ENCODE results near the gene LAMA2.

Gene LAMA2

DNA sequence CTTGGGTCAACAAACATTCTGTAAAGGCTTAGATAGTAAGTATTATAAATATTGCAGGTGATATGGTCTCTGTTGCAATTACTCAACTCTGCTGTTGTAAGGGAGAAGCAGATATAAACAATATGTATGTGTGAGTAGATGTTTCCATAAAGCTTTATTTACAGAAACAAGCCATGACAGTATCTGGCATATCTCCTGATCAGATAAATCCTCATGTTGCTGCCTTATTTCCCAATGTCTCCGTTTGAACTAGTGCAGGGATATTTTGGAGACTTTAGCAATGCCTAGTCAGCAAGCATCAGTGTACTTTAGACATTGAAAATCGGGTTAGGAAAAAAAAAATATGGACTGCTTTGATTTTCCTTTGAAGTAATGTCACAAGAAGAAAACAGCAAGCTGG lies 96.1 kb downstream of the LAMA2 start:
- no peaks in the 10 kb centered on the region for H3K4me1 ChIP-seq (ENCODE audit: control insufficient read depth in 1 of 2, insufficient read depth in 1 of 2, low read depth in 1 of 2, low read length in 1 of 2)
- no peak overlapping the region for H3K27ac ChIP-seq
- no peaks in the 10 kb centered on the region for H3K9me3 ChIP-seq
- no peak overlapping the region for H3K4me3 ChIP-seq (ENCODE audit: low read depth in 1 of 2, low read length in 1 of 2)
- no peaks in the 10 kb centered on the region for H3K36me3 ChIP-seq
- TF ChIP-seq, protein P1, sequence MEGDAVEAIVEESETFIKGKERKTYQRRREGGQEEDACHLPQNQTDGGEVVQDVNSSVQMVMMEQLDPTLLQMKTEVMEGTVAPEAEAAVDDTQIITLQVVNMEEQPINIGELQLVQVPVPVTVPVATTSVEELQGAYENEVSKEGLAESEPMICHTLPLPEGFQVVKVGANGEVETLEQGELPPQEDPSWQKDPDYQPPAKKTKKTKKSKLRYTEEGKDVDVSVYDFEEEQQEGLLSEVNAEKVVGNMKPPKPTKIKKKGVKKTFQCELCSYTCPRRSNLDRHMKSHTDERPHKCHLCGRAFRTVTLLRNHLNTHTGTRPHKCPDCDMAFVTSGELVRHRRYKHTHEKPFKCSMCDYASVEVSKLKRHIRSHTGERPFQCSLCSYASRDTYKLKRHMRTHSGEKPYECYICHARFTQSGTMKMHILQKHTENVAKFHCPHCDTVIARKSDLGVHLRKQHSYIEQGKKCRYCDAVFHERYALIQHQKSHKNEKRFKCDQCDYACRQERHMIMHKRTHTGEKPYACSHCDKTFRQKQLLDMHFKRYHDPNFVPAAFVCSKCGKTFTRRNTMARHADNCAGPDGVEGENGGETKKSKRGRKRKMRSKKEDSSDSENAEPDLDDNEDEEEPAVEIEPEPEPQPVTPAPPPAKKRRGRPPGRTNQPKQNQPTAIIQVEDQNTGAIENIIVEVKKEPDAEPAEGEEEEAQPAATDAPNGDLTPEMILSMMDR (IDR thresholded peaks at IDR 0.05): no peak
- no peaks in the 10 kb centered on the region for H3K27me3 ChIP-seq

DNA sequence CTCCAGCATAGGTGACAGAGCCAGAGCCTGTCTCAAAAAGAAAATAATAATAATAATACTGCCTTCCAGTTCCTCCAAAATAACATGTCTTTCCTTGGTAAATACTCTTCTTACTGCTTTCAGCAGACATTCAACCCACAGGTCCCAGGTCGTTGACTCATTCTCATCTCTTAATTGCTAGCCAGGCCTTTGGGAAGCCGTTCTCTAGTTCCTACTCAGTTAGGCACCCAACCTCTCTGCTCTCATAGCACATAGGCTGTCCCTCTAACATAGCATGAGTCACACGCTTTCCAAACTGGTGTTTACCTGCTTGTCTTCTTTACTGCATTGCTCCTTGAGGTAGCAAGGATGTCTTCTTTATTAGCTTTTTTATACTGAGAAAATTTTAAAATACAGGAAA lies 98.8 kb downstream of the LAMA2 start:
- Histone ChIP-seq H3K27me3 (no peaks in the 10 kb centered on the region), H3K27ac (no peak overlapping the region), H3K36me3 (no peaks in the 10 kb centered on the region), H3K9me3 (no peaks in the 10 kb centered on the region), H3K4me1 (ENCODE audit: control insufficient read depth in 1 of 2, insufficient read depth in 1 of 2, low read depth in 1 of 2, low read length in 1 of 2) (no peaks in the 10 kb centered on the region), H3K4me3 (ENCODE audit: low read depth in 1 of 2, low read length in 1 of 2) (no peak overlapping the region)
- TF ChIP-seq, protein P1 (IDR thresholded peaks at IDR 0.05): no peak

DNA sequence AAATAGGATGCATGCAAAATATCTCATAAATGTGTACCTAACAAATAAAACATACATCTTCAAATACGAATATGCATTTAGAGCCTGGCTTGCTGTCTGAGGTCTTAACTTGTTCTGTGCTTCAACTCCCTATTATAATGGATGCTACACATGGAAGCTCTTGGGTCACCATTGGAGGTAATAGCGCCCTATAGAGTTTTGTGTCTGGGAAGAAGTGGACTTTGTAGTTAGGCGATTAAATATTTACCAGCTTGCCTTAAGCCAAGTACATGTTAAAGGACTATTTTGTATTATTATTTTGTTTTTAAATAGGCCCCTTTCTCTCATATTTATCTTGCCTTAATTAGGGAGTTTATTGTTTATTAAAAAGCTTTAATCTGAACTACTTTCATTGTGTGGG lies 107.4 kb downstream of the LAMA2 start:
- H3K27ac ChIP-seq: no peak overlapping the region
- H3K27me3 ChIP-seq: no peaks in the 10 kb centered on the region
- TF ChIP-seq, protein P1 (IDR thresholded peaks at IDR 0.05): no peak
- H3K36me3 ChIP-seq: no peaks in the 10 kb centered on the region
- H3K4me1 ChIP-seq (ENCODE audit: control insufficient read depth in 1 of 2, insufficient read depth in 1 of 2, low read depth in 1 of 2, low read length in 1 of 2): no peaks in the 10 kb centered on the region
- no peak overlapping the region for H3K4me3 ChIP-seq (ENCODE audit: low read depth in 1 of 2, low read length in 1 of 2)
- H3K9me3 ChIP-seq: no peaks in the 10 kb centered on the region

DNA sequence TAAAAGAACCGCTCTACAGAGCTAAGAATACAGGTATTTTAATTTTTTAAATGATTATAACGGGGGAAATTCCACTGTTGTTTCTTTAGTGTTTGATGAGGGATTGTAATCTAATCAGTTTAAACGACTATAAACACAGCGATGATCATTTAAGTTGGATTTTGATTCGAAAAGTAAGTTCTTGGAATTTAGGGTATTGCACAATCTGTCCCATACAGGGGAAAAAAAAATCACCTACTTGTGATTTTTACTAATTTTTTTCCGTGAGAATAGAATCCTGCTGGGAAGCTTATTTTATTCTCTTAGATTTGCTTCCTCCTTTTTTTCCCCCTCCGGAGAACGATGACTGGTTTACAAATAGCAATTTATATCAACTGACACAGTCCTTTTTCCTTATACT lies 108.0 kb downstream of the LAMA2 start:
- H3K4me1 ChIP-seq (ENCODE audit: control insufficient read depth in 1 of 2, insufficient read depth in 1 of 2, low read depth in 1 of 2, low read length in 1 of 2): no peaks in the 10 kb centered on the region
- H3K27ac ChIP-seq: no peak overlapping the region
- TF ChIP-seq, protein P1 (IDR thresholded peaks at IDR 0.05): no peak
- H3K9me3 ChIP-seq: no peaks in the 10 kb centered on the region
- H3K4me3 ChIP-seq (ENCODE audit: low read depth in 1 of 2, low read length in 1 of 2): no peak overlapping the region
- H3K27me3 ChIP-seq: no peaks in the 10 kb centered on the region
- H3K36me3 ChIP-seq: no peaks in the 10 kb centered on the region

DNA sequence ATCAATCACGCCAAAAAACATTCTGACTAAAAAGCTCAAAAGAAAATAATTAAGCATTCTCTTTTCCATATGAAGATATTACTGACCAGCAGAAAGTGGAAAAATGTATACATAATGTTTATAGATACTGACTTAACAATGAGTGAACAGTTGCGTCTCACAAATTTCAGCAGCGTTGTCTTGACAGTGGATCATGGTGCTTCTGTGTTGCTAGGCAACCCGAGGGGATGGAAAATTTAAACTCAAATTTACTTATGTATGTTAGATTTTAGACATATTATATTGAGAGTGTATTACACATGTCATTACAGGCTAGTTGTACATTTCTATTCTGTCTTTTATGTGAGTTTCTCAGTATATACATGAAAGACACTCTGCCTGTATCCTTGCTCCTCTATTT lies 110.2 kb downstream of the LAMA2 start:
- H3K36me3 ChIP-seq: no peaks in the 10 kb centered on the region
- no peaks in the 10 kb centered on the region for H3K27me3 ChIP-seq
- H3K9me3 ChIP-seq: no peaks in the 10 kb centered on the region
- no peak overlapping the region for H3K27ac ChIP-seq
- TF ChIP-seq, protein P1 (IDR thresholded peaks at IDR 0.05): no peak
- H3K4me3 ChIP-seq (ENCODE audit: low read depth in 1 of 2, low read length in 1 of 2): no peak overlapping the region
- H3K4me1 ChIP-seq (ENCODE audit: control insufficient read depth in 1 of 2, insufficient read depth in 1 of 2, low read depth in 1 of 2, low read length in 1 of 2): no peaks in the 10 kb centered on the region

DNA sequence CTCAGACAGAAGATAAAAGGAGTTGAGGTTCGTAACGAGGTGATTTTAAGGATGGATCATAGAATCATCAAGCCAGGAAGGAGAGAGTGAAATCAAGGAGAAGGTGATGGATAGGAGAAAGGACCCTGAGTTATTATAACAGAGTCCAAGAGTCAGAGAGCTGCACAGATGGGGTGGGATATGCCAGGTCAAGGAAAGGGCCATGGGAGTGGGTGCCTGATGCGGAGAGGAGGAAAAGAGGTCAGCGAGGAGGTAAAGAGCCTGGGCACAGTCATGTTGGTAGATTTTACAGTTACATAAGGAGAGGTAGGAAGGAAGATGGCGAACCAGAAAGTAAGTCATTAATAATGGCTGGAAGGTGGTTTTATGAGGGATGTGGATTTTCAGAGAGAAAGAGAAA lies 114.9 kb downstream of the LAMA2 start:
- Histone ChIP-seq H3K9me3 (no peaks in the 10 kb centered on the region), H3K4me1 (ENCODE audit: control insufficient read depth in 1 of 2, insufficient read depth in 1 of 2, low read depth in 1 of 2, low read length in 1 of 2) (no peaks in the 10 kb centered on the region), H3K27me3 (no peaks in the 10 kb centered on the region), H3K36me3 (no peaks in the 10 kb centered on the region), H3K27ac (no peak overlapping the region), H3K4me3 (ENCODE audit: low read depth in 1 of 2, low read length in 1 of 2) (no peak overlapping the region)
- TF ChIP-seq, protein P1 (IDR thresholded peaks at IDR 0.05): no peak

All from neutrophil (primary cell).